Tibial nerve (tissue), 4 donors: ENCODE results near the gene HOXB4.

Experiments used
- CTCF ChIP-seq, 5 experiments: fragments of 200-600 bp in 3 of 5; fragments of 450-650 bp in 2 of 5; sonication (generic) in 3 of 5; IDR thresholded peaks; one replicate each; pipeline ENCODE4 v1.5.1; 2016 to 2019; ENCODE audit warnings: antibody characterized with exemption in 5 of 5, mild to moderate bottlenecking in 3 of 5, moderate library complexity in 2 of 5
- EP300 ChIP-seq, 2 donors: sonication (generic); formaldehyde crosslinking; IDR thresholded peaks; one replicate each; pipeline ENCODE4 v1.6.1; 2017; ENCODE audit warnings: antibody characterized with exemption in 2 of 2, mild to moderate bottlenecking in 1 of 2
- POLR2A ChIP-seq, 2 donors: fragments of 450-650 bp; IDR thresholded peaks; one replicate each; pipeline ENCODE4 v1.6.1; 2017; ENCODE audit warnings: antibody characterized with exemption in 2 of 2, mild to moderate bottlenecking in 2 of 2, moderate library complexity in 2 of 2

DNA sequence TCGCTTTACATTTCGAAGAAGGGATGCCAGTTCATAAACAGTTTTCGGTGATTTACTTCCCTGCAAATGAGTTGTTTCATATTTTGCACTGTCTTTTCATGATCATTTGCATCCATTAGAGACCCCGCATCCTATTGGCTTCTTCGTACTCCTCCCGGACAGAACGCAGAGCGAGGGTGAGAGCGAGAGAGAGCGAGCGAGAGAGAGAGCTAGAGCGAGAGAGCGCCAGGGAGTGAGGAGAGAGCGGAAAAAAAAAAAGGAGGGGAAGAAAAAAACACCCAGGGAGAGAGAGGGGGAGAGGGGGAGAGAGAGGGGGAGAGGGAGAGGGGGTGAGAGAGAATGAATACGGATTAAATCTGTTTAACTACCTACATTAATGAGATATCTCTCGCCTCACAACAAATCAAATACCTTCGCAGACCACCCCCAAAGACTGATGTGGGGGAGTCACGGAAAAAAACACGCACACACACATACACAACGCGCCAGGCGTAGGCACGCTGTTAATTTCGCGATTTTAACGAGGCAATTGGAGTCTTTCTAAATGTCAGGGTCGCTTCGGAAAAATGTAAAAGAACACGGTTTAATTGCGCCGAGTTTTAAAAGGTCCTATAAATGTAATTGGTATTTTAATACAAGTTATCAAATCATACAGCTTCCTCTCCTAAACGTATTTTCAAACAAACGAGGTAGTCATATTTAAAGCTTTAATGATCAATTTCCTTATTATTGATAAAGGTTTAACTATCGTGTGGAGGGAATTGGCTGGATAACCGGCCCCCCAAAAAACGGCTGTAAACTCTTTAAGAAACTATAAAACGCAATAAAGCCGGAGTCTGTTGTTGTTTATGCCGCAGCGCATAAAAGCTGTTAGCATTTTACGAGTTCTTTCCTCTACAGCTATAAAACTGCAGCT is 37.2 kb upstream of the HOXB4 start, which contains the start of gene HOXB8:
- TF ChIP-seq CTCF (IDR thresholded peaks at IDR 0.05): no peak
- TF ChIP-seq EP300 (IDR thresholded peaks at IDR 0.05): no peak
- TF ChIP-seq POLR2A (IDR thresholded peaks at IDR 0.05): no peak
